22Rv1 (cell line): ENCODE results near the gene KCNT2.

ENCODE experiments used
- H3K27ac ChIP-seq: fragments of 450-650 bp; 2 replicates; pipeline ENCODE4 v1.5.1; 2017
- ZFX ChIP-seq: fragments of 450-650 bp; IDR thresholded peaks from 2 replicates; pipeline ENCODE4 v1.6.1; 2017; ENCODE audit warnings: antibody characterized with exemption, borderline replicate concordance
- TF ChIP-seq, protein P1 (sequence below): fragments of 450-650 bp; IDR thresholded peaks from 2 replicates; pipeline ENCODE4 v1.5.1; 2017; ENCODE audit warnings: mild to moderate bottlenecking

KCNT2 gene

DNA sequence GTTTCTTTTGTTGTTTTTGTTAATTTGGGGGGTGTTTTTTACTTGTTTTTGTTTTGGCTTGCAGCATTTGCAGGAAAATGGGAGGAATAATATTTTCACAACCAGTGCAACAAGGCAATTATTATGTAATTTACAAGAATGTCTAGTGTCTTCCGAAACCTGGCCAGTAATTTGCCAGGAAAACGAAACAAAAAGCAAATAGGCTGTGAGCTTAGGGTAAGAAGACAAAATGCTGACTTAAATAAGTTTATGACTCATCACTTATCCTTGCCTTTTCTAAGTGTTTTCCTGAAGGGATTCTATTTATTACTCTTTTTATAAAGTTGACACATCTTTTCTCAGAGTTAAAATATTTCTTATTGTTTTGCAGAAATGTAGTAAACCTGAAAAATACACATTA lies 49.8 kb downstream of the KCNT2 start:
- H3K27ac ChIP-seq: no peak overlapping the region
- TF ChIP-seq, protein P1, sequence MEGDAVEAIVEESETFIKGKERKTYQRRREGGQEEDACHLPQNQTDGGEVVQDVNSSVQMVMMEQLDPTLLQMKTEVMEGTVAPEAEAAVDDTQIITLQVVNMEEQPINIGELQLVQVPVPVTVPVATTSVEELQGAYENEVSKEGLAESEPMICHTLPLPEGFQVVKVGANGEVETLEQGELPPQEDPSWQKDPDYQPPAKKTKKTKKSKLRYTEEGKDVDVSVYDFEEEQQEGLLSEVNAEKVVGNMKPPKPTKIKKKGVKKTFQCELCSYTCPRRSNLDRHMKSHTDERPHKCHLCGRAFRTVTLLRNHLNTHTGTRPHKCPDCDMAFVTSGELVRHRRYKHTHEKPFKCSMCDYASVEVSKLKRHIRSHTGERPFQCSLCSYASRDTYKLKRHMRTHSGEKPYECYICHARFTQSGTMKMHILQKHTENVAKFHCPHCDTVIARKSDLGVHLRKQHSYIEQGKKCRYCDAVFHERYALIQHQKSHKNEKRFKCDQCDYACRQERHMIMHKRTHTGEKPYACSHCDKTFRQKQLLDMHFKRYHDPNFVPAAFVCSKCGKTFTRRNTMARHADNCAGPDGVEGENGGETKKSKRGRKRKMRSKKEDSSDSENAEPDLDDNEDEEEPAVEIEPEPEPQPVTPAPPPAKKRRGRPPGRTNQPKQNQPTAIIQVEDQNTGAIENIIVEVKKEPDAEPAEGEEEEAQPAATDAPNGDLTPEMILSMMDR: no peak
- no peak for TF ChIP-seq ZFX

DNA sequence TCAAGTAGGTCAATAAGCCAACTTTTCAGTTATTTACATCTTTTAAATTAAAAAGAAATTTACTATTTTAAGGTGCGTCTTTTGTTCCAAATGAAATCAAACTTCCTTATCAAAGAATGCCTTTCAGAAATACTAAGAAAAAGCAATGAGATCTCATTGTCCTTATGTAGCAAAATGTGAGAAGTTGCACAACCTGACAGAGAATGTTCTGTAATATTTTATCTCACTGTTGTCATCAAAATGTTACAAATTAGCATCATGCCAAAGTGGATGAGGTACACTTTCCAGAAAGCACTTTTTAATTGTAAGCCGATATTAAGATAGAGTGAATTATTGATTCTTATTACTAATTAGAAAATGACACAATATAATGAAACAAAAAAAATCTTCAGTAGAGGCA lies 50.4 kb downstream of the KCNT2 start:
- TF ChIP-seq ZFX: no peak
- TF ChIP-seq, protein P1: no peak
- no peak overlapping the region for H3K27ac ChIP-seq

DNA sequence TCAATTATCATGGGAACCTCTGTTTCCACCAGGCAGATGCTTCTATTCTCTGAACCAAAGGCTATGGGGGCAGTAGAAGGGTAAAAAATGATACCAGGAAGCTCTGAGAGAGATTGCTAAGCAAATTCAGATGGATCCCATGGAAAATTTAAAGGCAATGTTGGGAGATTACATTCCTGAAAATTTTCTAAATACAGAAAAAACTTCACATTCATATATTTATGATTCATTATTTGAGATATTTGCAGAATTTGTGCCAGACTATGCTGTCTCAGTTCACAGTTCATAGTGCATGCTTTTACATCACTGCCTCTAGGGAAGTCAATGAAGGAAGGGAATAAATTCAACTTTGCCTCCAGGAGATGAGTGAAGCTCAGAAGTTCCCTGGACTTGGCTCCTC lies 57.5 kb downstream of the KCNT2 start:
- TF ChIP-seq, protein P1: no peak
- no peak for TF ChIP-seq ZFX
- H3K27ac ChIP-seq: no peak overlapping the region

DNA sequence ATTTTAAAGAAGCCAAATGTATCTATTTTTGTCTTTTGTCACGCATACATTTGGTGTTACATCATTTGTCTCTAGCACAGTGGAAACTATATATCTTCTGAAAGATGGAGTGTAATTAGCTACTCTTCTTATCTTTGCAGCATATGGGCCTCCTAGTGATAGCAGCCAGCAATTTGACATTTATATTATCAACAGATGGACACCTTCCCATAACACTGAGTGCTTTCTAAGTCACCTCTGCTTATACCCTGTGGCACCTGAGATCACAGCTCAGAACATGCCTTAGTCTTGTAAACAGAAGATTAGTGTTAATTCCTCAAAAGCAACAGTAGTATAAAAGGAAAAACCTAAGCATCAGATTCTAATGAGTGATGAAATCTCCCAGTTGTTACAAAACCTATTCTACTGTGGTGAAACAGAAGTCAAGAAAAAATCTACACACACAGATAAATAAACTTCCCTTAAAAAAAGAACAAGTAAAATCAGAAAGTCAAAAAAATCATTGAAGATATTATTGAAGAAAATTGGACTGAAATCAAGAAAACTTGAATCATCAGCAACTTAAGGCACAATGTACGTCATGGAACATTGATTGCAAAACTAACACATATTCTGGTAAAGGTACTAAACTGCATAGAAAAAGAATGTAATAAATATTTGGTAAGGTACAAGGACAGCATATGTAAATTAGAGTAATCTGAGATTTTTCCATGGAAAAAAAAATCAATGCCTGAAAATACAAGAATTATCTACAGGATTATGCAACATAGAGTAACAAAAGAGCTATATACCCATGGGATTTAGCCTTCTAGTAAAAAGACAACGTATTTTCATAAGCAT lies 61.7 kb downstream of the KCNT2 start:
- TF ChIP-seq, protein P1: no peak
- TF ChIP-seq ZFX: no peak
- H3K27ac ChIP-seq: no peak overlapping the region

DNA sequence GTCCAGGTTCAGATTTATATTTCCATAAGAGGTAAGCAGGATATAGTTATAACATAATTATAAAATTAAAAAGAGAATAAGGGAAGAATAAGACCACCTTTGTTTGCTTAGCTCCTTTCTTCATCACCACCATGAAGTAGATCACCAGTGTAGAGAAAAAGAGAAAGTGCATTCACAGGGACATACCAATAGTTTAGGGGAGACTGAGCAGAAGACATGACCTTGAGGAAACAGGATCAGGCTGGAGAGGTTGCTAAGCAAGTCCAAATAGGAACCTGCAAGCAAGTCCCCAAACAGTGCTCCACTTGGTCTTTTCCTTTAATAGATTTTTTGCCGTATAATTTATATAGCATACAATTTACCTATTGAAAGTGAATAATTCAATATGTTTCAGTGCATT lies 63.0 kb downstream of the KCNT2 start:
- no peak overlapping the region for H3K27ac ChIP-seq
- TF ChIP-seq ZFX: no peak
- TF ChIP-seq, protein P1: no peak

DNA sequence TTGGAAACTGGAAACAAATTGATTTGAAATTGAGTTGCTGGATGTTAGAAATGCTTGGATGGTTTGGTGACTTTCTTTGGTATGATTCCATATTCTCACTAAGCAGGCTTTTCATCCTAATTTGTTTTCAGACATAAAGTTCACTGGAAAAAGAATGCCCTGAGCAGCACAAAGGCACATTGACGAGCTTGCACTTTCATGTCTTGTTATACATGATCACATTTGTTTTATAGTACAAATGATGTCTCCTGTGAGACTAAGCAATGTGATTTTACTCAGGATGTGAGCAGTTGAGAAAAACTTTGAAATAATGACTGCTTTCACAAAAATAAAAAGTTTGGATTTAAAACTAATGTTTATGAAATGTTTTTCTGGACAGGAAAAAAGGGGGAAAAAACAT lies 63.6 kb downstream of the KCNT2 start:
- TF ChIP-seq ZFX: no peak
- TF ChIP-seq, protein P1: no peak
- no peak overlapping the region for H3K27ac ChIP-seq

DNA sequence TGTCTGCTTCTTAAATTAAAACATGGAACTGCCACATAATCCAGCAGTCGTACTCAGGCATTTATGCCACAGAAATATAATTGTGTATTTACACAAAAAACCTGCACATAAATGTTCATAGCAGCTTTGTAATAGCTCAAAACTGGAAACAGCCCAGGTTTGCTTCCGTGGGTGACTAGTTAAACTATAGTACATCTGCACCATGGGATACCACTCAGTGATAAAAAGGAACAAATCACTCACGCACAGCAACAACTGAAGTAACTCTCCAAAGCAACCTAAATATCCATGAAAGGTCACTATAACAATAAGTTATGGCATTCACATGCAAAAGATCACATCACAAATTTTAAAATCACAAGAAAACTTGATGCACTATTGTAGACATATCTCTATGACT lies 64.4 kb downstream of the KCNT2 start:
- no peak overlapping the region for H3K27ac ChIP-seq
- TF ChIP-seq, protein P1: no peak
- TF ChIP-seq ZFX: no peak
